T-cell (primary cell): ENCODE measurements around the gene MYRF. TPM values are rescaled to one million over a fixed set of nuclear protein-coding genes. Genes with fewer than 3 reads are reported as not detected.
A peak's percentile ranks its signal among the peaks of the same experiment; 100 is the strongest.

Experiments used
- ATAC-seq, 4 experiments: fragments of 200-7000 bp in 3 of 4; fragments of 150-1000 bp in 1 of 4; cut with Tn5 transposase; replicated peaks in 1 of 4; 1 replicate in 3 of 4; 2 replicates in 1 of 4; pipeline ENCODE4 v1.10.0; 2021; ENCODE audit warnings: moderate library complexity in 3 of 4, mild to moderate bottlenecking in 2 of 4, moderate number of reproducible peaks in 1 of 4
- CTCF ChIA-PET, 2 donors: fragments of 300-600 bp; sonication (Branson Sonifier 250); formaldehyde crosslinking; loops; one replicate each; lab custom pipeline; 2022; ENCODE audit warnings: antibody characterized with exemption in 2 of 2; lab: Charles Lee
- POLR2A ChIA-PET, 2 donors: fragments of 300-600 bp; sonication (Branson Sonifier 250); formaldehyde crosslinking; loops; one replicate each; lab custom pipeline; 2022; ENCODE audit warnings: antibody characterized with exemption in 2 of 2; lab: Charles Lee
- DNase-seq, 35 experiments: peaks; one replicate each; pipeline versions ENCODE4 v3.0.0 to v3.0.0-alpha.2; 2013 to 2023
- H3K27ac ChIP-seq: one replicate; pipeline ENCODE4 v1.5.1; 2013; ENCODE audit warnings: low read length
- H3K27me3 ChIP-seq, 2 experiments: replicated peaks in 1 of 2; 1 replicate in 1 of 2; 2 replicates in 1 of 2; pipeline versions ENCODE4 v1.6.1 to v1.7.0; 2013; ENCODE audit warnings: low read length in 1 of 2, mixed read lengths in 1 of 2; ENCODE audit not compliant: control insufficient read depth in 2 of 2, insufficient read depth in 2 of 2; ENCODE audit errors: extremely low read depth in 1 of 2
- H3K36me3 ChIP-seq, 2 donors: 1 replicate in 1 of 2; 2 replicates in 1 of 2; pipeline versions ENCODE4 v1.6.1 to v1.7.0; 2013; ENCODE audit warnings: low read length in 1 of 2; ENCODE audit not compliant: control insufficient read depth in 2 of 2, insufficient read depth in 1 of 2; ENCODE audit errors: extremely low read depth in 1 of 2
- H3K4me1 ChIP-seq, 2 experiments: 1 replicate in 1 of 2; 2 replicates in 1 of 2; pipeline versions ENCODE4 v1.6.1 to v1.7.0; 2013; ENCODE audit warnings: low read length in 2 of 2, mixed read lengths in 1 of 2; ENCODE audit not compliant: insufficient read depth in 2 of 2, control insufficient read depth in 1 of 2; ENCODE audit errors: extremely low read depth in 1 of 2
- H3K4me3 ChIP-seq, 2 donors: 1 replicate in 1 of 2; 2 replicates in 1 of 2; pipeline versions ENCODE4 v1.5.1 to v1.7.0; 2013; ENCODE audit warnings: mild to moderate bottlenecking in 2 of 2, low read length in 1 of 2, moderate library complexity in 1 of 2; ENCODE audit not compliant: control insufficient read depth in 1 of 2; ENCODE audit errors: extremely low read depth in 1 of 2
- H3K9me3 ChIP-seq: 2 replicates; pipeline ENCODE4 v1.7.0; 2013
- H3K27ac Mint-ChIP-seq, 2 donors: one replicate each; pipeline ENCODE4 v1.8.0; 2020 to 2021; ENCODE audit warnings: mild to moderate bottlenecking in 2 of 2, mixed read lengths in 2 of 2
- H3K27me3 Mint-ChIP-seq, 2 donors: one replicate each; pipeline ENCODE4 v1.8.0; 2021 to 2022; ENCODE audit warnings: mixed read lengths in 2 of 2
- H3K36me3 Mint-ChIP-seq: one replicate; pipeline ENCODE4 v1.8.0; 2021; ENCODE audit warnings: mixed read lengths
- H3K4me1 Mint-ChIP-seq, 3 donors: one replicate each; pipeline ENCODE4 v1.8.0; 2020 to 2022; ENCODE audit warnings: mixed read lengths in 3 of 3, mild to moderate bottlenecking in 1 of 3
- H3K4me3 Mint-ChIP-seq, 3 donors: one replicate each; pipeline ENCODE4 v1.8.0; 2020 to 2022; ENCODE audit warnings: mild to moderate bottlenecking in 3 of 3, mixed read lengths in 3 of 3, moderate library complexity in 3 of 3
- H3K9me3 Mint-ChIP-seq, 3 donors: one replicate each; pipeline ENCODE4 v1.8.0; 2020 to 2022; ENCODE audit warnings: mixed read lengths in 3 of 3
- WGBS: methylation state at CpG from one replicate; pipeline ENCODE4 v1.1.5; 2013; ENCODE audit warnings: missing lambda C conversion rate; ENCODE audit not compliant: insufficient coverage; 5-methylcytosine and 5-hydroxymethylcytosine counted together
- total RNA-seq, 35 experiments: library from RNA in 6 of 35; stranded (reverse) in 6 of 35; fragments of 120-200 nt in 1 of 35; gene quantifications; one replicate each; pipeline versions ENCODE4 v1.2.1 to v1.2.4 and lab custom pipeline; 2013 to 2026

The MYRF gene
- total RNA-seq, 5 donors from 2014 or later (not counting 1 experiment from before 2014, with no cell fraction given): 0.95 to 4.9 (median 1.5) TPM

GRCh38 chr11:61782841-61783240 lies 30.4 kb downstream of the MYRF start:
- H3K4me1 Mint-ChIP-seq: peaks cover 3 to 8% (median 4%) of the 10 kb centered on the region in 3 donors
- DNase-seq (no peak), ATAC-seq (no peak)
- no peak overlapping the region for H3K27ac Mint-ChIP-seq
- Histone ChIP-seq H3K27me3 (peaks cover 0 to 6% of the 10 kb centered on the region in 2 experiments), H3K9me3 (no peaks in the 10 kb centered on the region), H3K4me1 (peaks cover 0 to 3% of the 10 kb centered on the region in 2 experiments), H3K4me3 (no peak overlapping the region), H3K36me3 (peaks cover 27 to 34% of the 10 kb centered on the region in 2 donors), H3K27ac (no peak overlapping the region)
- no peaks in the 10 kb centered on the region for H3K9me3 Mint-ChIP-seq
- peaks cover 0 to 2% of the 10 kb centered on the region in 2 donors for H3K27me3 Mint-ChIP-seq
- H3K4me3 Mint-ChIP-seq: no peak overlapping the region
- ChIA-PET POLR2A (no interaction called here), CTCF (interaction anchor here in 1 of 2 donors (0.6 to 0.7 kb wide), 2 partner anchors 15 to 528 kb away, joined by 3 to 7 read pairs; no protein-coding TSS in a partner anchor)
- peaks cover 16% of the 10 kb centered on the region for H3K36me3 Mint-ChIP-seq
- WGBS: 98% methylated on average over 7 of the region's 11 CpGs

GRCh38 chr11:61783717-61784505 lies 31.5 kb downstream of the MYRF start:
- ChIA-PET POLR2A (interaction anchor here in 1 of 2 donors (0.5 kb wide), 1 partner anchor 35 kb away, joined by 3 read pairs; no protein-coding TSS in a partner anchor), CTCF (no interaction called here)
- H3K9me3 ChIP-seq: no peaks in the 10 kb centered on the region
- Mint-ChIP-seq H3K27ac (no peak overlapping the region), H3K36me3 (peaks cover 23% of the 10 kb centered on the region), H3K9me3 (no peaks in the 10 kb centered on the region), H3K27me3 (no peaks in the 10 kb centered on the region), H3K4me3 (no peak overlapping the region), H3K4me1 (peaks cover 0 to 4% (median 2%) of the 10 kb centered on the region in 3 donors)
- ATAC-seq (no peak), DNase-seq (no peak)
- H3K4me3 ChIP-seq: no peak overlapping the region
- 75% methylated on average over 3 of the region's 13 CpGs for WGBS
- H3K36me3 ChIP-seq: peaks cover 29 to 45% of the 10 kb centered on the region in 2 donors
- H3K27me3 ChIP-seq: peaks cover 0 to 3% of the 10 kb centered on the region in 2 experiments
- no peak overlapping the region for H3K27ac ChIP-seq
- H3K4me1 ChIP-seq: no peaks in the 10 kb centered on the region

- POLR2A ChIA-PET: interaction anchor here in 1 of 2 donors (0.5 kb wide), 1 partner anchor 34 kb away, joined by 3 read pairs; no protein-coding TSS in a partner anchor
Observed at GRCh38 chr11:61784506-61784805, 32.0 kb downstream of the MYRF start.

GRCh38 chr11:61785837-61786402 lies 33.5 kb downstream of the MYRF start:
- H3K27ac ChIP-seq: no peak overlapping the region
- DNase-seq: no peak
- H3K36me3 ChIP-seq: peaks cover 29 to 59% of the 10 kb centered on the region in 2 donors
- no peak overlapping the region for H3K4me3 ChIP-seq
- Mint-ChIP-seq H3K27ac (no peak overlapping the region), H3K4me1 (peaks cover 10 to 15% (median 14%) of the 10 kb centered on the region in 3 donors), H3K36me3 (peaks cover 38% of the 10 kb centered on the region), H3K27me3 (no peaks in the 10 kb centered on the region), H3K4me3 (no peak overlapping the region), H3K9me3 (no peaks in the 10 kb centered on the region)
- no peaks in the 10 kb centered on the region for H3K27me3 ChIP-seq
- H3K9me3 ChIP-seq: no peaks in the 10 kb centered on the region
- POLR2A ChIA-PET: no interaction called here
- CTCF ChIA-PET: interaction anchor here in 1 of 2 donors (1.6 kb wide), 1 partner anchor 12 kb away, joined by 4 read pairs; no protein-coding TSS in a partner anchor
- ATAC-seq: no peak
- peaks cover 0 to 4% of the 10 kb centered on the region in 2 experiments for H3K4me1 ChIP-seq
- WGBS: 89% methylated on average over 6 of the region's 11 CpGs

More at GRCh38 chr11:61784506-61784805, 32.0 kb downstream of the MYRF start:
- 93% methylated on average over 5 of the region's 7 CpGs for WGBS
- ATAC-seq (no peak), DNase-seq (no peak)
- peaks cover 0 to 3% of the 10 kb centered on the region in 2 experiments for H3K27me3 ChIP-seq
- H3K4me1 ChIP-seq: no peaks in the 10 kb centered on the region
- H3K27ac ChIP-seq: no peak overlapping the region
- H3K4me3 Mint-ChIP-seq: no peak overlapping the region
- no peaks in the 10 kb centered on the region for H3K9me3 ChIP-seq
- CTCF ChIA-PET: no interaction called here
- no peaks in the 10 kb centered on the region for H3K27me3 Mint-ChIP-seq
- H3K4me3 ChIP-seq: no peak overlapping the region
- peaks cover 28% of the 10 kb centered on the region for H3K36me3 Mint-ChIP-seq
- H3K4me1 Mint-ChIP-seq: peaks cover 2 to 5% (median 3%) of the 10 kb centered on the region in 3 donors
- no peaks in the 10 kb centered on the region for H3K9me3 Mint-ChIP-seq
- H3K27ac Mint-ChIP-seq: no peak overlapping the region
- H3K36me3 ChIP-seq: peaks cover 29 to 50% of the 10 kb centered on the region in 2 donors

- DNase-seq (peak in 1 of 35 experiments; percentile 29), ATAC-seq (no peak)
- H3K27ac Mint-ChIP-seq: no peak overlapping the region
- no peak overlapping the region for H3K27ac ChIP-seq
- H3K9me3 ChIP-seq: no peaks in the 10 kb centered on the region
- H3K27me3 Mint-ChIP-seq: no peaks in the 10 kb centered on the region
- H3K4me1 ChIP-seq: peaks cover 3 to 18% of the 10 kb centered on the region in 2 experiments
- H3K4me3 ChIP-seq: no peak overlapping the region
- 92% methylated on average over 2 of the region's 9 CpGs for WGBS
- CTCF ChIA-PET: interaction anchor here in 1 of 2 donors (1.0 kb wide), 1 partner anchor 10 kb away, joined by 5 read pairs; no protein-coding TSS in a partner anchor
- peaks cover 29 to 59% of the 10 kb centered on the region in 2 donors for H3K36me3 ChIP-seq
- peaks cover 21 to 31% (median 29%) of the 10 kb centered on the region in 3 donors for H3K4me1 Mint-ChIP-seq
- no peaks in the 10 kb centered on the region for H3K27me3 ChIP-seq
- POLR2A ChIA-PET: no interaction called here
- H3K36me3 Mint-ChIP-seq: peaks cover 38% of the 10 kb centered on the region
- H3K4me3 Mint-ChIP-seq: no peak overlapping the region
- no peaks in the 10 kb centered on the region for H3K9me3 Mint-ChIP-seq
Observed at GRCh38 chr11:61787928-61788491, 35.6 kb downstream of the MYRF start.
